Stimulated activated CD4-positive, alpha-beta T cell treated with anti-CD3 and anti-CD28 coated beads, Interleukin-2, amount 100 ng/mL, for 24 hours (primary cell): ENCODE results near the gene KRTAP1-3.
"Not testable (repeated sequence)": the region's sequence is repeated elsewhere in the genome, so short reads cannot be mapped to it uniquely, and the experiment has no call there.

ENCODE experiments used
- DNase-seq, 2 donors: peaks; one replicate each; pipeline ENCODE4 v3.0.0-alpha.2; 2020

The KRTAP1-3 gene

DNA sequence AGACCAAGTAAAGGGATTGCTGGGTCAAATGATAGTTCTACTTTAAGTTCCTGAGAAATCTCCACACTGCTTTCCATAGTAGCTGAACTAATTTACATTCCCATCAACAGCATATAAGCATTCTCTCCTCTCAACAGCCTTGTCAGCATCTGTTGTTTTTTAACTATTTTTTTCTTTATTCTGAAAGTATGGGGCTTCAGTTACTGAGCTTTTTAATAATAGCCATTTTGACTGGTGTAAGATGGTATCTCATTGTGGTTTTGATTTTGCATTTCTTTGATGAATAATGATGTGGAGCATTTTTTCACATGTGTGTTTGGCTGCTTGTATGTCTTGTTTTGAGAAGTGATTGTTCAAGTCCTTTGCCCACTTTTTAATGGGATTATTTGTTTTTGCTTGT, 17.9 kb upstream of the KRTAP1-3 start:
- no peak for DNase-seq

GRCh38 chr17:41049110-41049509, 14.4 kb upstream of the KRTAP1-3 start:
- no peak for DNase-seq

- DNase-seq, result no peak
These were observed 13.8 kb upstream of the KRTAP1-3 start for GRCh38 chr17:41048441-41048840.

DNA sequence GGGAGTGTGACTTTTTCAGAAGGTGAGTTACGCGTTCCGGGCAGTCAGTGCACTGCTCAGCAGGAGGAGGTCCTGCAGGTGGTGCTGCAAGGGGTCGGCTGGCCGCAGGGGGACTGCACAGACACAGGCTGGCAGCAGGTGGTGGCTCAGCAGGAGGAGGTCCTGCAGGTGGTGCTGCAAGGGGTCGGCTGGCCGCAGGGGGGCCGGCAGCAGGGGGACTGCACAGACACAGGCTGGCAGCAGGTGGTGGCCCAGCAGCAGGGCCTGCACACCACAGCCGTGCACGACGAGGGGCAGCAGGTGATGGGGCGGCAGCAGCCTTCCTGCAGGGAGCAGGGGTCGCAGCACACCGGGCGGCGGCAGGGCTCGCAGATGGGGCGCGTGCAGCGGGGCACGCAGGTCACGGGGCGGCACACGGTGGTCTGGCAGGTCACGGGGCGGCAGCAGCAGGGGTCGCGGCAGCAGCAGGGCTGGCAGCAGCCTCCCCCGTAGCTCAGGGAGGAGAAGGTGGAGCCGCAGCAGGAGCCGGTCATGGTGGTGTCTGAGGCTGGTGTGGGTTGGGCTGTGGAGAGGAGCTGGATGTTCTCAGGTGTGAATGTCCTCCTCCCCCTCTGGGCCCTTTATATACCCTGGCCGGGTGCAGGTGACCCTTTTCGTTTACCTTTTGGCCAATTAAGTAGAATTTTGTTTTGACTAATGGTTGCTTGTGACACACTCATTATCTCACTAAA, 12.2 kb upstream of the KRTAP1-3 start, which contains the start of gene KRTAP2-1:
Gene KRTAP2-1, minus strand, starts transcription at position 582 of the 731 bp plus-strand sequence. Its CDS starts 49 bp downstream, at position 533.
- DNase-seq, result not testable (repeated sequence)

GRCh38 chr17:41042953-41043352, 8.3 kb upstream of the KRTAP1-3 start:
- DNase-seq, result no peak

DNA sequence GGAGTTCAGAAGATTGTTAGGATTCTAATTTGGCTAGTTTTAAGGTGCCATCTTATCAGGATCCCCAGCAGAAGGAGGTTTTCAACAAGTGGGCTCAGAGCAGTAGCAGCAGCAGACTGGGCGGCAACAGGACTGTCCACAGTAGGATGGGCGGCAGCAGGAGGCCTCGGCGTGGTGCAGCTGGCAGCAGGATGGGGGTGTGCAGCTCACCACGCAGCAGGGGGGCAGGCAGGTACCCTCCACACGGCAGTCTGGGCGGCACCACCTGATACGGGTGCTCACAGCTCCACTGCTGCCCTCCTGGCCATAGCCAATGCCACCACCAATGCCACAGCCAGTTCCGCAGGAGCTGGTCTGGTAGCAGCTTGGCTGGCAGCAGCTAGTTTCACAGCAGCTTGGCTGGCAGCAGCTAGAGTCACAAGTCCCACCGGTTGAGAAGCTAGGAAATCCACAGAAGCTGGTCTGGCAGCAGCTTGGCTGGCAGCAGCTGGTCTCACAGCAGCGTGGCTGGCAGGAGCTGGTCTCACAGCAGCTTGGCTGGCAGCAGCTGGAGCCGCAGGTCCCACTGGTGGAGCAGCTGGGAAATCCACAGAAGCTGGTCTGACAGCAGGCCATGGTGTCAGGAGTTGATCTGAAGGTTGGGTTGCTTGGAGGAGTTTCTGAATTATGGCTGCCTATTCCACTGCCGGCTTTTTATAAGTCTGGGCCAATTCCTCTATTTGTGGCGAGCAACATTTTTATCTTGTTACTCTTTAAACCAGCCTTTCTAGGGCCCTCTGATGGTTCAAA, 6.3 kb upstream of the KRTAP1-3 start, which contains the start of gene KRTAP1-1:
Gene KRTAP1-1, minus strand, starts transcription at position 668 of the 789 bp plus-strand sequence. Its CDS starts 53 bp downstream, at position 615.
- not testable (repeated sequence) for DNase-seq

DNA sequence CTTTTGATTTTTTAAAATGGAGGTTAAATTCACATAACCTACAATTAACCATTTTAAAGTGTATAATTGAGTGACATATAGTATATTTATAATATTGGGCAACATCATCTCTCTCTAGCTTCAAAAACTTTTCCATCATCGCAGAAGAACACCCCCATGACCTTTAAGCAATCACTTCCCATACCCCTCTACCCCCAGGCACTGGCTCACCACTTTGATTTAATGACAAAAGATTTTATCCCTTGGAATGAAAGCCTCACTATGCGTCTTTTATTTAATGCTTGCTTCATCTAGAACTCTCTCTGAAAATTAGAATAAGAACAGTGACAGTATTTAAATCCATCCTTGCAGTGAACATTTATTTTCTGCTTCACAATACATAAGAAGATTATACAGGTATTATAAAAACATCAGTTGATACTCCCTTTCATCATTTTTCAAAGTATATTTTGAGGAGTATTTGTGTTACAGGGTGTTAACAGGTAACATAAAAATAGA, 3.2 kb upstream of the KRTAP1-3 start:
- DNase-seq, result no peak

DNA sequence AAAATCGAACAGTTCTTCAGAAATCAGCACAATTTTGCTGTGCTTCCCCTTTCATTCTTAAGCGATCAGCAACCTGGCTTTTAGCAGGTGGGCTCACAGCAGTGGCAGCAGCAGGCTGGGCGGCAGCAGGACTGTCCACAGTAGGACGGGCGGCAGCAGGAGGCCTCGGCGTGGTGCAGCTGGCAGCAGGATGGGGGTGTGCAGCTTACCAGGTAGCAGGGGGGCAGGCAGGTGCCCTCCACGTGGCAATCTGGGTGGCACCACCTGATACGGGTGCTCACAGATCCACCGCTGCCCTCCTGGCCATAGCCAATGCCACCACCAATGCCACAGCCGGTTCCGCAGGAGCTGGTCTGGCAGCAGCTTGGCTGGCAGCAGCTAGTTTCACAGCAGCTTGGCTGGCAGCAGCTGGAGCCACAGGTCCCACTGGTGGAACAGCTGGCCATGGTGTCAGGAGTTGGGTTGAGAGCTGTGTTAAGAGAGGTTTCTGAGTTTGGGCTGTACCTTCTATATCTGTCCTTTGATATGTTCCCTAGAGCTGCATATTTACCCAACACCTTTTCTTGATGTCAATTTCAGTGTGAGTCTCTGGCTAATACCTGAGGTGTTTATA, 4.9 kb downstream of the KRTAP1-3 start, which contains the start of gene KRTAP1-4:
Gene KRTAP1-4, minus strand, starts transcription at position 563 of the 613 bp plus-strand sequence. Its CDS starts 117 bp downstream, at position 446.
- DNase-seq, result no peak

GRCh38 chr17:41026715-41027471, 7.8 kb downstream of the KRTAP1-3 start, which contains the start of gene KRTAP1-5:
Gene KRTAP1-5 (minus strand): TSS chr17:41027208. CDS start chr17:41027155, 53 bp downstream.
- DNase-seq, result no peak

DNA sequence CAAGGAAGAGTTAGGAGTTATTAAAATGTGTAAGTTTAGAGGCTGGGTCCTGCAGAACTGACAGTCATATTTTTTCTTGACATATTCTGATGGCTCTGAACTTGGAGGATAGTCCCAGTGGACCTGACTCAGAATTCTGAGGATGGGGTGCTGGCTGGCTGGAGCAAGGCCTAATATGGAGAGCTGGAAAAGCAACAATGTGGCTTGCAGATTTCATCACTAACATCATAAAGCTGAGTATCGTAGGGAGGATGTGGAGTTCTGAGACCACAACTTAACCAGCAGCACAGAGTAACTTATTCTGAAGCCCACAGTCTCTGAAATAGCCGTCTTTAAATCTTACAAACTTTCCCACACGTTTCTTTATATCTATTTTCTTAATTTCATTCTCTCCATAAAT, 10.0 kb downstream of the KRTAP1-3 start:
- DNase-seq, result no peak

DNA sequence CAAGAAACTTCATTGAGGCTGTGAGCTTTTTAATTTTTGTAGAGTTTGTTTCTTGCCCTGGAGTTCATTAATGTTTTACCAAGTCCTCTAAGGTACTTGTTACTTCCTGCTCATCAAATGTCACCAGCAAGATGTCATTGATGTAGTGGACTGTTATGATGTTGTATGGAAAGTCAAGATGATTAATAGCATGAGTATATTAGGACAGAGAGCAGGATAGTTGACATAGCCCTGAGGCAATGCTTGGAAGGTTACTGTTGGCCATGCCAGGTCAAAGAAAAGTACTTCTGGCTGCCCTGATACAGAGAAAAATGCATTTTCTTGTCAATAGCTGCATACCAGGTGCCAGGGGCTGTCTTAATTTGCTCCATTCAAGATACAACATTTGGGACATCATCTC, 14.3 kb downstream of the KRTAP1-3 start:
- no peak for DNase-seq

DNA sequence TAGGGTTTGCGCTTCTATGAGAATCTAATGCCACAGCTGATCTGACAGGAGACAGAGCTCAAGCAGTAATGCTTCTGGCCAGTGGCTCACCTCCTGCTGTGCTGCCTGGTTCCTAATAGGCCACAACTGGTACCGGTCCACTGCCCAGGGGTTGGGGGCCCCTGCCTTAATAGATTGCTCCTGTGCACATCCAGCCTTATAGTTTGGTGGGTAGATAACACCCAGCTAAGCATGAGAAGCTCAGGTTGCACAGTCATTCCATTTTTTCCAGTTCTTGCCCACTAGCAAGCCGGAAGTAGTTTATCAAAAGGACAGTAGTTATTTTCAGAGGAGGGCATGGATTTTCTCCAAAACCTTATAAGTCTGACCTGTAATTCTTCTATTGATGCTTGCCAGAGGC, 15.3 kb downstream of the KRTAP1-3 start:
- no peak for DNase-seq

DNA sequence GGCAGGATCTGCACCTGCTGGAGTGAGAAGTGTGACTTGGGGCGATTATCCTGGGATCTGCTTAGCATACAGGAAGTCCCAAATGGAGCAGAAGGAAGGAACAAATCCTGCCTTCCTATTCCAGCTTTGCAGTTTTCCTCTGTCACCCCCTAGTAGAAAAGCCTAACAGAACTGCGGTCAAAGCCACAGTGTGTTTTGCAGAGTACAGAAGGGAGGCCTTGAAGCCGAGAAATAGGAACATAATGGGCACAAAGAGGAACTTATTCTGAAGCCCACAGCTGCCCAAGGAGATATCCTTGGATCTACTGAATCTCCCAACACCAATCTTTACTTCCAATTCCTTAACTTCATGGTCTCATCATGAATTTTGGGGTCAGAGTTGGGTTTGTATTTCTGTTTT, 16.1 kb downstream of the KRTAP1-3 start:
- DNase-seq, result no peak

GRCh38 chr17:41016578-41017215, 18.0 kb downstream of the KRTAP1-3 start:
- no peak for DNase-seq

- no peak for DNase-seq
These were observed 19.2 kb downstream of the KRTAP1-3 start for GRCh38 chr17:41015454-41015853.

DNA sequence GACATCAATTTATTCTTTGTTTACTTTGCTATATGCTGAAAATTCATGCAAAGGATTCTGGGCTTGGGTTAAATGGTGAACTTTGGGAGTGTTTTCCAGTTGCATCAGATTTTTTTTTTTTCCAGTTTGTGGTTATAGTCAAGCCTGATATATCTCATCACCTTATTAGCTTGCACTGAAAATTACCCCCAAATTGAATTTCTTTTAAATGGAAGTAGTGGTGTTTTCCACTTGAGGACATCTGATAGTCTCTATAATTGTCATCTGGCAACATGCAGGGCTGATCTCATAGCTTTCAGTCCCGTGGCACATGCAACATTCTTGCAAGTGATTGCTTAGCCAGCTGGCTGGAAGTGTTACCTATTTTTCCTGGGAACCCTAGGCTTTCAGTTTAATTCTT, 21.1 kb downstream of the KRTAP1-3 start:
- DNase-seq, result no peak

DNA sequence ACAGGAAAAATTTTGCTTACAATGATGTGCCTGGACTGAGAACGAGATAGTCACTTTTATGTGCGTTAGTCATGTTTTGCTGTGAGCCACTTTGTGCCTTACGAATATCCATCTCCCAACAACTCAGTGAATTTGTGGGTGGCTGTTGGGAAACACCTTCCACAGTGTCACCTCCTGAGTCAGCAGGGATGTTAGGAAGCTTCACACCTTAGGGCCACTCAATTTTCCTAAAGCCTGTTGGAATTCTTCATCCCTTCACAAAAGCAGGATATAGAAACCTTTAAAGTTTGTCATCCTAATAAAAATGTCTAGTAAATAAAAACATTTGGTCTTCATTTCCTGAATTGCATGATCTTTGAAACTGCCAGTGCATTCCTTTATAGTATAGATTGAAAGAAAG, 21.5 kb downstream of the KRTAP1-3 start:
- DNase-seq, result no peak

GRCh38 chr17:41012326-41013120, 22.2 kb downstream of the KRTAP1-3 start:
- no peak for DNase-seq

DNA sequence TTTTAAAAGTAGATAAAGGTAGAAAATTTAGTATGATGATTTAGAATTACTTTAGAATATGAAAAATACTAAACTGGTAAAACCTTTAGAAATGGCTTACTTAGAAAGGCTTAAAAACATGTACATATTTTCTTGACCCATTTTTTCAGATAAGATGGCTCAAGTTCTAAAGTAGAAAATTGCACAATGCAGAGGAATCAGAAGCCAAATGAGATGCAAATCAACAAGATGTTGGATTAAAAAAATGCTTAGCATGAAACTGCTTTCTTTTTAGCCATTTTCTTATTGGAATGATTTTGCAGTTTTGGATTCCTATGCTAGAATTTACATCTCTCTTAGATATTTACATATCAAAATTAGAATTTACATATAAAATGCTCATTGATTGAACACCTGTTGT, 24.2 kb downstream of the KRTAP1-3 start:
- no peak for DNase-seq

DNA sequence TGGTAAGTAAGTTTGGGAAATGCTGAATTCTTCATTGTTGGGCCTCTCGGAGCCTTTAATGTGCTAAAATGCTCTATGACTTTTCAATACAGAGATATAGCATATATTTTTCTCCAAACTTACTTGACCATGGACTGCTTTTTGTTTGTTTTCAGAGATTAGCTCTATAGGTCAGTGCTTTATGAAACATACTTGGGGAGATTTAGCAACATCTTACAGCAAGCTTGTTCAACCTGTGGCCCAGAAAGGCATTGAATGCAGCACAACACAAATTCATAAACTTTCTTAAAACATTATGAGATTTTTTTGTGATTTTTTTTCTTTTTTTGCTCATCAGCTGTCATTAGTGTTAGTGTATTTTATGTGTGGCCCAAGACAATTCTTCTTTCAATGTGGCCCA, 24.7 kb downstream of the KRTAP1-3 start:
- DNase-seq, result no peak

DNA sequence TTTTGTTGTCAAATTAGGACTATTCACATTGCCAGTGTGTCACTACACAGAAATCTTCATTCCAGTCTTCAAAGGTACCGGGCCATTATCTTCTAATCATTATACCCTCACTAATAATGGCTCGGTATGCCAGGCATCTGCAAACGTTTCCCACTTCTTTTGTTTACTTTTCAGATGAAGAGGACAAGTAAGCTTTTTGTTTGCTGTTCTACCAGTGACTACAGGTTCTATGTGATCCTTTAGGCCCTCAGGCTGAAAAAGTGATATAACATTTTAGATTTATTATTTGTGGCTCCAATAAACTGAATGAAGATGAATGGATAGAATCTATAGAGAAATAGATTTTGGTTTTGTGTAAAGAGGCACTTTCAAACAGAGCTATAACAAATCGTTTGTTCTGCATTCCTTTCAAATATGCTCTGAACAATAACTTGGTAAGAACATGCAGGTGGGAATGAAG, 25.3 kb downstream of the KRTAP1-3 start:
- DNase-seq, result no peak
